G401.6 (cell line): Measurements from ENCODE around the gene RPS6KB2.
A peak's percentile ranks its signal among the peaks of the same experiment; 100 is the strongest.
"Not testable (repeated sequence)": the region's sequence is repeated elsewhere in the genome, so short reads cannot be mapped to it uniquely, and the experiment has no call there.

Experiments
- FAIRE-seq: peaks from 2 replicates; lab custom pipeline; 2012; peaks lifted over from hg19 to GRCh38; lab: Jason Lieb, UNC

Gene RPS6KB2

DNA sequence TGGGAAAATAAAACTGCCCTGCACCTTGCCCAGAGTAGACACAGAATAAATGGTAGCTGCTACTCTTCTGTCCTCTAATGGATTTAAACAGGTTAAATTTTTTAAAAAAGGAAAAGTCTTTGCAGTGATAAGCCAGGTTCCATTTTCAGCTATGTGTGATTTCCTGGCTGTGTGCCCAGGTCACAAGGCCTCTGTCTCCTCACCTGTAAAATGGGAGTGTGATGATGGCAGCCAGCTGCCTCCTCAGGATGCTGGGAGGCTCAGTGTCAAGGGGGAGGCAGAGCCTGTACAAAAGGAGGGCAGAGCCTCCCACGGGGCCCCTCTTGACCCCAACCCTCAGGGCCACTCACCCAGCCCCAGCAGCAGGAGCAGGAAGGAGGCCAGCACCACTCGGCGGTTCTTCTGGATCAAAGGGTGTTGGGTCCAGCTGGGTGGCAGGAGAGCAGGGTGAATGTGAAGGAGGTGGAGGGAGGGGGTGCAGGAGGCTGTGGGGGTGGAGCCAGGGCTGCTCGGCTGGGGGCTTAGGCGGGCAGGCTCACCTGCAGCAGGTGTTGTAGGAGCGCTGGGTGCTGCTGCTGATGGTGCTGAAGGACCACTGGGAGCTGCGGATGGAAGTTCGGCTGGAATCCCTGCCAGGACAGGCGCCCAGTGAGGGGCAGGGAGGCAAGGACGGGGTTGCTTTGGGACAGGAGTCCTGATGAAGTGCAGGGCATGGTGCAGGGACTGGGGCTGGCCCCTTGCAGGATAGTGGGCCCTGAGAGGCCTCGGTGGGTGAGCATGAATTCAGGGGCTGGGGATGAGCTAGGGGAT lies 38.9 kb downstream of the RPS6KB2 start:
- FAIRE-seq, result no peak

- no peak for FAIRE-seq
These were observed 39.8 kb downstream of the RPS6KB2 start for GRCh38 chr11:67468056-67468455.

- no peak for FAIRE-seq
These were observed 40.1 kb downstream of the RPS6KB2 start for GRCh38 chr11:67468456-67468758.

DNA sequence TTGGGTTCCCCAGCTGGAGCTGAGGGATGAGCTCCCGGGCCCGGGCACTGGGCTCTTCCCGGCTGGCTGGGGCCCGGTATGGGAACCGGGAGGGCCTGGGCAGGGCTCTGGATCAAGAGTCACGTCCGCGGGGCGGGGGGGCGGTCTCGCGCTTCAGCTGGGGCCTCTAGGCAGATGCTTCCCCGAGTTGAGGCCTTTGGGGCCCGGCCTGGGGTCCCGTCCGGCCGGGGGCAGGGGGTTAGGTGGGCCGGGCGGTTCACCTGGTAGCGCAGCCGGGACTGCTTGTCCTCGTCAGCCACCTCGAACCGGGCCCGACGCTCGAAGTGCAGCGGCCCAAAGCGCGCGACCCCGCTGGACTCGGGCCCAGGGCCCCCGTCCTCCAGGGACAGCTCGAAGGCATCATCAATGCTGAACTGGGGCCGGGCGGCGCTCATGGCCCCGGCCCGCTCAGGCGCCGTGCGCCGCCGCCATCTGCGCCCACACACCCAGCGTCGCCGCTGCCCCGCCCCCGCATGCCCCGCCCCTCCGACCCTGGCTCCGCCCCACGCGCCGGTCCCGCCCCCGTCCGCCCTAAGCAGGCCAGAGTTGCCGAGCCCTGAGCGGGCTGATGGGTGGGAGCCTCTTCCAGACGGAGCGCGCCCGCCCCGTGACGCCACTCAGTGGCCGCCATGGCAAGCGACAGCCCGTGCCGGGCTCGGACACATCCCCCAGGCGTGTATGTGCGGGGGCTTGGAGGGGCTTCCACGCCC lies 40.6 kb downstream of the RPS6KB2 start, which contains the start of gene TMEM134:
Gene TMEM134 (minus strand): TSS at position 493 of the 749 bp plus-strand sequence. CDS start 59 bp downstream, at position 434.
- no peak for FAIRE-seq

GRCh38 chr11:67469508-67469811 lies 41.2 kb downstream of the RPS6KB2 start:
- FAIRE-seq, result no peak

DNA sequence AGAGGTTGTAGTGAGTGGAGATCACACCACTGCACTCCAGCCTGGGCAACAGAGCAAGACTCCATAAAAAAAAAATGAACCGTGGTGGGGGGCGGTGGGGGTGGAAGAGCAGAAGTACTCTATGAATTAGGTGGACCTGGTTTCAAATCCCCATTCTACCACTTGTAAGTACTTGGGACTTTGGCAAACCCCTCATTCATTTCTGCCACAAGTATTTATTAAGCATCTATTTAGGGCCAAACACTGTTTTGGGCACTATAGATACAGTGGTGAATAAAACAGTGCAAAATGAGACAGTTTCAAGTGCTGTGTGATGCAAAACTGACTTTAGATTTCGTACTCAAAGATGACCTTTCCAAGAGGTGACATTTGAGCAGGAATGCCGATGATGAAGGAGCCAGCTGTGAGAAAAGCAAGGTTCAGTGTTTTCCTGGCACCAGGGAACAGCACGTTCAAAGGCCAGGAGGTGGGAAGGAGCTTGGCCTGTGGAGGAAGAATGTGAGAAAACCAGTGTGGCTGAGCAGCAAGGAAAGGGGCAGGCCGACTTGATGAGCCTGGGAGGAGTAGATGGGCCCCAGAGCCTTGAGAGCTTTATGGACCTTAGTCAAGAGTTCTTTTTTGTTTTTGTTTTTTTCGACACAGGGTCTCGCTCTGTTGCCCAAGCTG lies 42.2 kb downstream of the RPS6KB2 start:
- FAIRE-seq, result no peak

DNA sequence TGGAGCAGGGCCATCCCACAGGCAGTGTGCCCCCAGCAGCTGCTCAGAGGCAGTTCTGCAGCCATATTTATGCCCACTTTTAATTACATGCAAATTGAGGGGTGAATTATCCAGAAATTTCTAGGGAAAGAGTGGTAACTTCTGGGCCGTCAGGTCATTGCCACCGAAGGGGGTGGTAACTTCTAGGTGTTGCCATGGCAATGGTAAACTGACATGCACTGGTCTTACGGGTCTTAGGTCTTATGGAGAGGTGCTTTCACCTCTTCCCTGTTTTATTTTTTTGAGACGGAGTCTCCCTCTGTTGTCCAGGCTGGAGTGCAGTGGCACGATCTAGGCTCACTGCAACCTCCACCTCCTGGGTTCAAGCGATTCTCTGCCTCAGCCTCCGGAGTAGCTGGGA lies 44.6 kb downstream of the RPS6KB2 start:
- FAIRE-seq, result no peak

- FAIRE-seq, result not testable (repeated sequence)
These were observed 48.4 kb downstream of the RPS6KB2 start for GRCh38 chr11:67476692-67477091.

DNA sequence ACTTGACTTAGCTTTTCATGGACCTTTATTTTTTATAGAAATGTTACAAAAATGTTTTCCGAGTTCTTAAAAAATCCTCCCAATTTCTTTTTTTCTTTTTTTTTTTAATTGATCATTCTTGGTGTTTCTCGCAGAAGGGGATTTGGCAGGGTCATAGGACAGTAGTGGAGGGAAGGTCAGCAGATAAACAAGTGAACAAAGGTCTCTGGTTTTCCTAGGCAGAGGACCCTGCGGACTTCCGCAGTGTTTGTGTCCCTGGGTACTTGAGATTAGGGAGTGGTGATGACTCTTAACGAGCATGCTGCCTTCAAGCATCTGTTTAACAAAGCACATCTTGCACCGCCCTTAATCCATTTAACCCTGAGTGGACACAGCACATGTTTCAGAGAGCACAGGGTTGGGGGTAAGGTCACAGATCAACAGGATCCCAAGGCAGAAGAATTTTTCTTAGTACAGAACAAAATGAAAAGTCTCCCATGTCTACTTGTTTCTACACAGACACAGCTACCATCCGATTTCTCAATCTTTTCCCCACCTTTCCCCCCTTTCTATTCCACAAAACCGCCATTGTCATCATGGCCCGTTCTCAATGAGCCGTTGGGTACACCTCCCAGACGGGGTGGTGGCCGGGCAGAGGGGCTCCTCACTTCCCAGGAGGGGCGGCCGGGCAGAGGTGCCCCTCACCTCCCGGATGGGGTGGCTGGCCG lies 49.2 kb downstream of the RPS6KB2 start:
- FAIRE-seq, result not testable (repeated sequence)

DNA sequence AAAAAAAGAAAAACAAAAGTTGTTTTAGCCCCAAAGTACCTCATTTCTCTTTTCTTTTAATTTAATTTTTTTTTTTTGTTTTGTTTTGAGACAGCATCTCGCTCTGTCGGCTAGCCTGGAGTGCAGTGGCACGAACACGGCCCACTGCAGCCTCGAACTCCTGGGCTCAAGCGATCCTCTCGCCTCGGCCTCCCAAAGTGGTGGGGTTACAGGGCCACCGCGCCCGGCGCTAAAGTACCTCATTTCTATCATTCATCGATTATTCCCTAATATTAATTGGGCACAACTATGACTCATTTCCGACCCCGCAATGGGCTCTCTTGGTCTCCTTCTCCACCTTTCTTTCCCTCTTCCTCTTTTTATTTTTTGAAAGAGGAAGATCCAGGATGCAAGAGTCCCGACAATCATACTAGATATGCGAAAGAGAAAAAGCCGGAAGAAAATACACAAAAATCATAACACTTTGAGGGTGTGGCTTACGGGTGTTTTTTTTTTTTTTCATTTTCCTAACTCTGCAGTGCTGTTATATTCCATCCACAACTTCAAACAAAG lies 54.1 kb downstream of the RPS6KB2 start:
- FAIRE-seq, result no peak

DNA sequence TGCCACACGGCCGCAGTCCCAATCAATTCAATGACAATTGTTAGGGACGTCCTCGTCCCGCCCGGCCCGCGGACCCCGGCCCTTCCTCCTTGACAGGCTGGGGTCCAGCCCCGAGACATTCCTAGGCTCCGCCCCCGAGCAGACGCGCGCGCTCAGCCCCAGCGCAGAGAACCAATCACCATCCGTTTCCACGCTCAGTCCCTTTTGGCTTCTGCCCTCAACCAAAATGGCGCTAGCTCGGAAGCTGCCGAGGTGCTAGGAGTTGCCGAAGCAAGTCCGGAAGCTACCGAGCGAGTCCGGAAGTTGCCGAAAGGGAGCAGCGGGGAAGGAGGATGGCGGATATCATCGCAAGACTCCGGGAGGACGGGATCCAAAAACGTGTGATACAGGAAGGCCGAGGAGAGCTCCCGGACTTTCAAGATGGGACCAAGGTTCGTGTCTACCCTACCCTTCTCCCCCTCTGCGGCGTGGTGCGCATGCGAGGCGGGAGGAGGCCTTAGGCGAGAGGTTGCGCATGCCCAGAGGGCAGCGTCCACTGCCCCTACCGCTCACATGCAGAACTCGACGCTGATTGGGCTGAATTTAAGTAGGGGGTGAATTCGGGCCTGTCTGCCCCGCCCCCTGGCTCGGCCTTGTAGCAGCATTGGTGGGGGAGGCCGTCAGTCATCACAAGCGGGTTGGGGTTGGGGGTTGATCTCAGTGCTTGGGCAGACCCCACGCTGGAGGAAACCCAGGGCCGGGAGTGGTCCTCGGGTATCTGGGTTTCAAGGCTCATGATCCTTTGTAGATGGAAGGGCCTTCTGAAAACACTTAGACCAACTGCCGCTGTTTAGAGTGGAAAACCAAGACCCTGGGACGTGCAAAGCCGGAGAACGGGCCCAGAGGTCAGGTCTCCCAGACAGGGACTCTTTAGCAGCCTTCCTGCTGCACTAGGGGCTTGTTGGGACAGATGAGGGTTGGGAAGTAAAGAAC lies 54.8 kb downstream of the RPS6KB2 start, which contains the start of gene AIP:
Gene AIP (plus strand): TSS at position 200 of the 972 bp plus-strand sequence. CDS start 133 bp downstream, at position 333.
- peak; percentile 92 for FAIRE-seq

GRCh38 chr11:67483831-67484665 lies 55.8 kb downstream of the RPS6KB2 start:
- no peak for FAIRE-seq

GRCh38 chr11:67484847-67485311 lies 56.6 kb downstream of the RPS6KB2 start:
- no peak for FAIRE-seq
